Uterus (tissue), 2 donors: ENCODE results near the gene RAB11FIP4.

Experiments used
- POLR2A ChIP-seq, 2 donors: fragments of 450-650 bp; IDR thresholded peaks; one replicate each; pipeline ENCODE4 v1.6.1; 2016; ENCODE audit warnings: antibody characterized with exemption in 2 of 2, mild to moderate bottlenecking in 1 of 2, moderate library complexity in 1 of 2
- TF ChIP-seq, protein P1 (sequence below), 4 experiments: fragments of 200-600 bp in 2 of 4; fragments of 450-650 bp in 2 of 4; sonication (generic) in 2 of 4; IDR thresholded peaks; one replicate each; pipeline ENCODE4 v1.5.1; 2016 to 2019; ENCODE audit warnings: antibody characterized with exemption in 4 of 4, mild to moderate bottlenecking in 2 of 4, moderate library complexity in 1 of 4

DNA sequence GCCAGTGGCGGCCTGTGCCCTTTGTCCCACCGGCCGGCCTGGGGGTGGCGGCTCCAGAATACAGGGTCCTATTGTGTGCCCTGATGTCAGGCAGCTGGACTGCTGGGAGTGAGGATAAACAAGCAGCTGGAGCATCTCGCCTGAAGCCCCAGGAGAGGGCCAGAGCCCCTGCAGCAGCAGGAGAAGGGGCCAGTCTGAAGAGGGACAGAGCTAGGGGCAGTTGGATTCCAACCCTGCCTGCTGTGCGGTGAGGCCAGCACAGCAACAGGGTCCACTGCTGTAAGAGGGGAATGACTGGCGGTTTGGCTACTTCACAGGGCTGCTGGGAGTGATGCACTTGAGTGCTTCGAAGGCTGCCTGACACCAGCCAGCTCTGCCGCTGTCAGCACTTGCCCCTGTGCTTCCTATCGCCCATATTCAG, 25.0 kb downstream of the RAB11FIP4 start:
- TF ChIP-seq POLR2A (IDR thresholded peaks at IDR 0.05) = no peak
- TF ChIP-seq, protein P1, sequence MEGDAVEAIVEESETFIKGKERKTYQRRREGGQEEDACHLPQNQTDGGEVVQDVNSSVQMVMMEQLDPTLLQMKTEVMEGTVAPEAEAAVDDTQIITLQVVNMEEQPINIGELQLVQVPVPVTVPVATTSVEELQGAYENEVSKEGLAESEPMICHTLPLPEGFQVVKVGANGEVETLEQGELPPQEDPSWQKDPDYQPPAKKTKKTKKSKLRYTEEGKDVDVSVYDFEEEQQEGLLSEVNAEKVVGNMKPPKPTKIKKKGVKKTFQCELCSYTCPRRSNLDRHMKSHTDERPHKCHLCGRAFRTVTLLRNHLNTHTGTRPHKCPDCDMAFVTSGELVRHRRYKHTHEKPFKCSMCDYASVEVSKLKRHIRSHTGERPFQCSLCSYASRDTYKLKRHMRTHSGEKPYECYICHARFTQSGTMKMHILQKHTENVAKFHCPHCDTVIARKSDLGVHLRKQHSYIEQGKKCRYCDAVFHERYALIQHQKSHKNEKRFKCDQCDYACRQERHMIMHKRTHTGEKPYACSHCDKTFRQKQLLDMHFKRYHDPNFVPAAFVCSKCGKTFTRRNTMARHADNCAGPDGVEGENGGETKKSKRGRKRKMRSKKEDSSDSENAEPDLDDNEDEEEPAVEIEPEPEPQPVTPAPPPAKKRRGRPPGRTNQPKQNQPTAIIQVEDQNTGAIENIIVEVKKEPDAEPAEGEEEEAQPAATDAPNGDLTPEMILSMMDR (IDR thresholded peaks at IDR 0.05) = no peak
